DMS53 treated with DMSO at 0.1 percent for 48 hours (cell line): ENCODE measurements around the gene HES4.

ENCODE experiments used
- DNase-seq: peaks from one replicate; lab custom pipeline; 2025; ENCODE audit not compliant: unreplicated experiment; lab: John Stamatoyannopoulos, UW

Gene HES4

DNA sequence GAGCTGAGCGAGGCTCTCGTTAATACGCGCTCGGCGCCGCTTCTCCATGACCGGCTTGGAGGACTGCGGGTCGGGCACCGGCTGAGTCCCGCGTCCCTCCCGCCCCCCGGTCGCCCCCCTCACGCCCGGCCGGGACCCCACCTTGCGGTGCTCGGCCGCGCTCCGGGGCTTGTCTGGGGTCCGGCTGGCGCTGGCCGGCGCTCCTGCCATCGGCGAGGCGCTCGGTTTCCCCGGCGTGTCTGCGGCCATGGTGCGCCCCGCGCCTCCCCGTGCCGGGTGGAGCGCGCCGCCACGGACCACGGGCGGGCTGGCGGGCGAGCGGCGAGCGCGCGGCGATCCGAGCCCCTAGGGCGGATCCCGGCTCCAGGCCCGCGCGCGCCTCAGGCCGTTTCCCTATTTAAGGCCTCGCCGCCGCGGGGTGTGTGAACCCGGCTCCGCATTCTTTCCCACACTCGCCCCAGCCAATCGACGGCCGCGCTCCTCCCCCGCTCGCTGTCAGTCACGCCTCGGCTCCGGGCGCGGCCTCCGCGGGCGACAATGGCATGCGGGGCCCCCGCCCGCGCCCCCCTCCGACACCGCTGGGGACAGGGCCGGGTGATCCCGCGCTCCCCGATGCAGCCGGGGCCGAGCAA lies at the start of gene HES4:
TSS of gene HES4 (minus strand) at position 373 of the 632 bp plus-strand sequence. CDS start at position 249, 124 bp downstream.
- peak; percentile 83 for DNase-seq

- no peak for DNase-seq
Measured at GRCh38 chr1:1048765-1049164, 48.9 kb upstream of the HES4 start.

- DNase-seq = no peak
Measured at GRCh38 chr1:1047963-1048362, 48.1 kb upstream of the HES4 start.

- DNase-seq = no peak
Measured at GRCh38 chr1:1047407-1047806, 47.5 kb upstream of the HES4 start.

DNA sequence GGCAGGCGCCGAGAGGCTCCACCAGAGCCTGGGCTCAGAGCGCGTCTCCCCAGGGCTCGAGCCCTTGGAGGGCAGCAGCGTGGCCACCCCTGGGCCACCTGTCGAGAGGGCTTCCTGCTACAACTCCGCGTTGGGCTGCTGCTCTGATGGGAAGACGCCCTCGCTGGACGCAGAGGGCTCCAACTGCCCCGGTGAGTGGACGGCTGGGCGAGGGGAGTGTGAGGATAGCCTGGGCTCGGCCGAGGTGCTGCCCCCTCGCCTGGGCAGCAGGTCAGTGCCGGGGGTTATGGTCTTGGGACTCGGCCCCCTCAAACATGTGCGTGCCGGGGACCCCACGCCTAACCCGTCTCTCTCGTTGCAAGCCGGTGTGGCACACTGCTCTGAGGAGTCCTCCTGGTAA lies 46.9 kb upstream of the HES4 start:
- no peak for DNase-seq

DNA sequence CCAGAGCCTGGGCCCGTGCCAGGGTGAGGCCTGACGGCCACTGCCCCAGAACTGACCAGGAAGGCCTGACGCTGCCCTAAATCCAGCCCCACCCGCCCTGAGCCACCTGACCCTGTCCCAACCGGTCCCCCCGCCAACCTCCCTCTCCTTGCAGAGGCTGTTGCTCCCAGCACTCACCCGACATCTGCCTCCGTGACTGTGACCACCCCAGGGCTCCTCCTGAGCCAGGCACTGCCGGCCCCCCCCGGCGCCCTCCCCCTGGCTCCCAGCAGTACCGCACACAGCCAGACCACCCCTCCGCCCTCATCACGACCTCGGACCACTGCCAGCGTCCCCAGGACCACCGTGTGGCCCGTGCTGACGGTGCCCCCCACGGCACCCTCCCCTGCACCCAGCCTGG lies 46.3 kb upstream of the HES4 start:
- DNase-seq = no peak

DNA sequence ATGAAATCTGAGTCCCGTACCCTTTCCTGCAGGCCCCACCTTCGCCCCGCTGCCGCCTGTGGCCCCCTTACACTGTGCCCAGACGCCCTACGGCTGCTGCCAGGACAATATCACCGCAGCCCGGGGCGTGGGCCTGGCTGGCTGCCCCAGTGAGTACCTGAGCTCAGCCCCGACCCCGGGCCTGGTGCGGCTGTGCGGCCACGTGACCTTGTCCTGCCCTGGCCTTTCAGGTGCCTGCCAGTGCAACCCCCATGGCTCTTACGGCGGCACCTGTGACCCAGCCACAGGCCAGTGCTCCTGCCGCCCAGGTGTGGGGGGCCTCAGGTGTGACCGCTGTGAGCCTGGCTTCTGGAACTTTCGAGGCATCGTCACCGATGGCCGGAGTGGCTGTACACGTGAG lies 45.2 kb upstream of the HES4 start:
- no peak for DNase-seq

- no peak for DNase-seq
Measured at GRCh38 chr1:1044455-1045078, 44.7 kb upstream of the HES4 start.

DNA sequence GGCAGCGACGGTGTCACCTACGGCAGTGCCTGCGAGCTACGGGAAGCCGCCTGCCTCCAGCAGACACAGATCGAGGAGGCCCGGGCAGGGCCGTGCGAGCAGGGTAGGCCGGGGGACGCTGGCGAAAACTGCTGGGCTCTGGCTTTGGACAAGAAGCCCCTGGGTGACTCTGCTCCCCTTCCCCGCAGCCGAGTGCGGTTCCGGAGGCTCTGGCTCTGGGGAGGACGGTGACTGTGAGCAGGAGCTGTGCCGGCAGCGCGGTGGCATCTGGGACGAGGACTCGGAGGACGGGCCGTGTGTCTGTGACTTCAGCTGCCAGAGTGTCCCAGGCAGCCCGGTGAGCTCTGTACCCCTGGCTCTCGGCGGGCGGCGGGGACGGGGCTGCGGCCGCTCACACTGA lies 44.0 kb upstream of the HES4 start:
- DNase-seq = no peak

- DNase-seq = no peak
Measured at GRCh38 chr1:1043411-1043810, 43.5 kb upstream of the HES4 start.

- no peak for DNase-seq
Measured at GRCh38 chr1:1042835-1043234, 42.9 kb upstream of the HES4 start.

- no peak for DNase-seq
Measured at GRCh38 chr1:1041873-1042272, 42.0 kb upstream of the HES4 start.

DNA sequence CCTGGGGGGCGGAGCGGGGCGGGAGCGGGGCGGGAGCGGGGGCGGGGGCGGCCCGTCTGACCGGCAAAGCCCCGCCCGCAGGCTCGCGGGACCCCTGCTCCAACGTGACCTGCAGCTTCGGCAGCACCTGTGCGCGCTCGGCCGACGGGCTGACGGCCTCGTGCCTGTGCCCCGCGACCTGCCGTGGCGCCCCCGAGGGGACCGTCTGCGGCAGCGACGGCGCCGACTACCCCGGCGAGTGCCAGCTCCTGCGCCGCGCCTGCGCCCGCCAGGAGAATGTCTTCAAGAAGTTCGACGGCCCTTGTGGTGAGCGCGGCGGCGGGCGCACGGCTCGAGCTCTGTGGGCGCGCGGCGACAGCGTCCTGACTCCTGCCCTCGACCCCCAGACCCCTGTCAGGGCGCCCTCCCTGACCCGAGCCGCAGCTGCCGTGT lies 41.2 kb upstream of the HES4 start:
- DNase-seq = no peak

DNA sequence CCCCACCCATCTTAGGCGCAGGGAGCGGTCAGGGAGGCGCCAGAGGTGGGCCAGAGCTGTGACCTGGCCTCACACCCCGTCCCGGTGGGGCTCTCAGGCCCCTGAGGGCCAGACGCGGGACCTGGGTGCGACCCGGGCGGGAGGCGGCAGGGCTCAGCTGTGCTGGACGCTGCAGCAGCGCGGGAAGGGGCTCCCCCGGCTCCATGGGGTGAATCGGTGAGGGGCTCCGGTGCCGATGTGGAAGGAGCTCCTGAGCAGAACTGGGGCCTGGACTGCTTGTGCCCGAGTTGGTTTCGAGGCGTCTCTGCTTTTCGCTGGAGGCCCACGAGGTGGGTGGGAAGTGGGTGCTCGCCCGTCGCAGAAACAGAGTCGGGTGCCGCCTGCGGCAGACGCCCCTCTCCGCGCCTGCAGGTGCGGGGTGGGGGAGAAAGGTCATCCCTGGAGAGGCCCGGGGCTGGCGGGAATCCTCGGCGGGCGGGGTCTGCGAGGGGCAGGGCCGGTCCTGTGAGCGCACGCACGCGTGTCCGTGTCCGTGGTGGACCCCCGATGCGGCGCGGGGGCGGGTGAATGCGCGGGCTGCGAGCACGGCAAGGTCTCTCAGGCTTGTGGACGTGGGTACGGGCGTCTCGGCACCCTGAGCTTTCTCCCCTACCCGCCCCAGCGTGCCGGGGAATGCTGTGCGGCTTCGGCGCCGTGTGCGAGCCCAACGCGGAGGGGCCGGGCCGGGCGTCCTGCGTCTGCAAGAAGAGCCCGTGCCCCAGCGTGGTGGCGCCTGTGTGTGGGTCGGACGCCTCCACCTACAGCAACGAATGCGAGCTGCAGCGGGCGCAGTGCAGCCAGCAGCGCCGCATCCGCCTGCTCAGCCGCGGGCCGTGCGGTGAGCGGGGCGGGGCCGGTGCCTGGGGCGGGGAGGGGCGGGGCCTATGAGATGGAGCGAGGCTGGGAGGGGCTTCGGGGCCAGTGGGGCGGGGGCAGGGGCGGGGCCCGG lies 40.4 kb upstream of the HES4 start:
- DNase-seq = peak; percentile 78

- no peak for DNase-seq
Measured at GRCh38 chr1:1039145-1039910, 39.4 kb upstream of the HES4 start.

GRCh38 chr1:1038694-1039093 lies 38.8 kb upstream of the HES4 start:
- DNase-seq = no peak

- no peak for DNase-seq
Measured at GRCh38 chr1:1037366-1038327, 37.8 kb upstream of the HES4 start.

DNA sequence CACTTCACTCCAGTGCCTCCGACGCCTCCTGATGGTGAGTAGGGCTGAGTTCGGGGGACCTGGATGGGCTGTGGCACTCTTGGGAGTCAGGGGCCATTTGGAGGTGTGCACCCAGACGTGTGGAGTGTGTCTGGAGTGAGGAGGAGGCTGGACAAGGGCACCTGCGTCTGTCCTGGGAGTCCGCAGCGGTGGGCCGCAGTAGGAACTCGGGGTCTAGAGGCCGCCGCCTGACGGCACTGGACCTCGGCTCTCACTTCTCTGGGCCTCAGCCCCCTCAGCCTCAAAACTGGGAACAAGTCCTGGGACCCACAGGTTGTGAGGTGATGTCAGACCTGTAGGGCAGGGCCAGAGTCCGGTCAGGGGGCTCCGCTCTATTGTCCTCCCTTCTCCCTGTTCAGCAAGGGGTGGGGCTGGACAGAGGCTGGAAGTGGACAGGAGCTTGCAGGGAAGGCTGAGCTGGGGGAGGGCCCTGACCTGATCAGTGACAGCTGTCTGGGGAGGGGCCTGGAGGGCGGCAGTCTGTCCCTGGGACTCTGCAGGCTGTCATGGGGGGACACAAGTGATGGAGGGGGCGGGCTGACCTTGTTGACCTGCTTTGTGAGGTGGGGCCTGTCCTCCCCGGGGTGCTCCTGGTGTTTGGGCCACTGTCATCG lies 35.5 kb upstream of the HES4 start:
- DNase-seq = no peak

GRCh38 chr1:1034439-1034781 lies 34.5 kb upstream of the HES4 start:
- no peak for DNase-seq
